HG03460 (cell line): ENCODE measurements around the gene USP25.

Experiments used
- ATAC-seq: cut with Tn5 transposase; IDR thresholded peaks from one replicate; pipeline ENCODE4 v1.9.1; 2021; ENCODE audit not compliant: unreplicated experiment

USP25 gene, protein sequence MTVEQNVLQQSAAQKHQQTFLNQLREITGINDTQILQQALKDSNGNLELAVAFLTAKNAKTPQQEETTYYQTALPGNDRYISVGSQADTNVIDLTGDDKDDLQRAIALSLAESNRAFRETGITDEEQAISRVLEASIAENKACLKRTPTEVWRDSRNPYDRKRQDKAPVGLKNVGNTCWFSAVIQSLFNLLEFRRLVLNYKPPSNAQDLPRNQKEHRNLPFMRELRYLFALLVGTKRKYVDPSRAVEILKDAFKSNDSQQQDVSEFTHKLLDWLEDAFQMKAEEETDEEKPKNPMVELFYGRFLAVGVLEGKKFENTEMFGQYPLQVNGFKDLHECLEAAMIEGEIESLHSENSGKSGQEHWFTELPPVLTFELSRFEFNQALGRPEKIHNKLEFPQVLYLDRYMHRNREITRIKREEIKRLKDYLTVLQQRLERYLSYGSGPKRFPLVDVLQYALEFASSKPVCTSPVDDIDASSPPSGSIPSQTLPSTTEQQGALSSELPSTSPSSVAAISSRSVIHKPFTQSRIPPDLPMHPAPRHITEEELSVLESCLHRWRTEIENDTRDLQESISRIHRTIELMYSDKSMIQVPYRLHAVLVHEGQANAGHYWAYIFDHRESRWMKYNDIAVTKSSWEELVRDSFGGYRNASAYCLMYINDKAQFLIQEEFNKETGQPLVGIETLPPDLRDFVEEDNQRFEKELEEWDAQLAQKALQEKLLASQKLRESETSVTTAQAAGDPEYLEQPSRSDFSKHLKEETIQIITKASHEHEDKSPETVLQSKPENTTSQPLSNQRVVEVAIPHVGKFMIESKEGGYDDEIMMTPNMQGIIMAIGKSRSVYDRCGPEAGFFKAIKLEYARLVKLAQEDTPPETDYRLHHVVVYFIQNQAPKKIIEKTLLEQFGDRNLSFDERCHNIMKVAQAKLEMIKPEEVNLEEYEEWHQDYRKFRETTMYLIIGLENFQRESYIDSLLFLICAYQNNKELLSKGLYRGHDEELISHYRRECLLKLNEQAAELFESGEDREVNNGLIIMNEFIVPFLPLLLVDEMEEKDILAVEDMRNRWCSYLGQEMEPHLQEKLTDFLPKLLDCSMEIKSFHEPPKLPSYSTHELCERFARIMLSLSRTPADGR

DNA sequence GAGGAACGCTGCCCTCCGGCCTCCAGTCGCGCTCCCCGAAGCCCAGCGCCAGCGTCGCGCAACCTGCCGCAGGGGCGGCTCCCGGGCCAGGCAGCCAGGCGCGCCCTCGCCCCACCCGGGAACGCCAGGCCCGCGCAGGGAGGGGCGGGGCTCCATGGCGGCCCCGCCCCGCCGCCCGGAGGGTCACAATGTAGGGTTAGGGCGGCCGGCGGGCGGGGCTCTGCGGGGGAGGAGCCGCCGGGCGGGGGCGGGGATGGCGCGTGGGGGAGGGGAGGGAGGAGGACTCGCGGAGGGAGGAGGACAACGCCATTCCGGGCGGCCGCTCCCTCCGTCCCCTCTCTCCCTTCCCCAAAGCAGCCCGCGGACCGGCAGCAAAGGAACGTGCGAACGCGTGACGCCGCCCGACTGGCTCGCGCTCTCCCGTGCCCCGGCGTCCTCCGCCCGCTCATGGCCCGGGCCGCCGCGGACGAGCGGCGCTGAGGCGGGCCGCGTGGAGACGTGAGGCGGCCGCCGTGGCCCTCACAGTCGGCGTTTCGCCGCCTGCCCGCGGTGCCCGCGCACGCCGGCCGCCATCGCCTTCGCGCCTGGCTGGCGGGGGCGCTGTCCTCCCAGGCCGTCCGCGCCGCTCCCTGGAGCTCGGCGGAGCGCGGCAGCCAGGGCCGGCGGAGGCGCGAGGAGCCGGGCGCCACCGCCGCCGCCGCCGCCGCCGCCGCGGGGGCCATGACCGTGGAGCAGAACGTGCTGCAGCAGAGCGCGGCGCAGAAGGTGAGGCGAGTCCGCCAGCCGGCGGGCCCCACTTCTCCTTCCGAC is at the start of gene USP25:
Gene USP25 (plus strand): TSS at position 309 of the 810 bp plus-strand sequence. CDS start 412 bp downstream, at position 721.
- ATAC-seq = peak; percentile 64

DNA sequence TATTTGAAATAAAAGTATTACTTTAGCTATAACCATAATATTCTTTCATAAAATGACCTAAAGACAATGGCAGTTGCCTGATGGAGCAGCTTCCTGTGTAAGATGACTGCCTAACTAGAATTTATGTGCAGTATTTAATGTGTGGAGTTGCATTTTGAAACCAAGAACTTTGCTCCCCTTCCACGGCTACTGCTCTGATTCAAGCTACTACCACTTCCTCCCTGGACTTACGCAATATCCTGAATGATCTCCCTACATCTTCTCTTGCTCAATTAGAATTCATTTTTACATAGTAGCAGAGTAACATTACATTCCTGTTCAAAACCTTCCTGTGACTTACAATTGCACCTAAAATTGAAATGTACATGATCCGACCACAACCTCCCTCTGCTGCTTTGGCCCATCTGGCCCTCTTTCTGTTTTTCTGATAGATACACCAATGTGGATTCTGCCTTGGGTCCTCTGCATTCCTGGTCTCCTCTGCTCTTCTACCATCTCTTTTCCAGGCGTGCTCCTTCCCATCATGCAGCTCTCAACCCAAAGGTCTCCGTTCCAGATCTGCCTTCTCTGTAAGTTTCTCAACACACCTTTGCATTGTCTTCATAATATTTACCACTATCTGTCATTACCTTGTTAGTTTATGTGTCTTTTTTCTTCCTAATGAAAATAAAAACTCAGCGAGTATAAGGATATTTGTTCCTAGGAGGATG is 47.4 kb upstream of the USP25 start:
- ATAC-seq = no peak

DNA sequence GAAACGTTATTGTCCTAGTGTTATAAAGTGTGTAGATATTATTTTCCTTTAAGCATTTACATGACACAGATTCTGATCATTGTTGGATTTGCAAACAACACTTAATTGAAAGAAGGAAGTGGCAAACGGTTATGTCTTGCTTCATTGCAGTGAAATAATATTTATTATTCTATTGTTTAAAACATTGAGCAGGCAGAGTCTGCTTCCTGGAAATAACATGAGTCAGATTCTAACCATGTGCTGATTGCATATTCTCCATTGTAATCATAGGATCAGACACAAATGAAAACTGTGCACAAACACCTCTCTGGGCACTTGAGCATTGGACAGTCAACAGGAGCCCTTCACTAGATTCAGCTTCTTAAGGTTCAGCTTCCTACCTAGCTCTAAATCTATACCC is 46.8 kb upstream of the USP25 start:
- ATAC-seq = no peak

- ATAC-seq = no peak
Measured at GRCh38 chr21:15686506-15686905, 43.3 kb upstream of the USP25 start.

DNA sequence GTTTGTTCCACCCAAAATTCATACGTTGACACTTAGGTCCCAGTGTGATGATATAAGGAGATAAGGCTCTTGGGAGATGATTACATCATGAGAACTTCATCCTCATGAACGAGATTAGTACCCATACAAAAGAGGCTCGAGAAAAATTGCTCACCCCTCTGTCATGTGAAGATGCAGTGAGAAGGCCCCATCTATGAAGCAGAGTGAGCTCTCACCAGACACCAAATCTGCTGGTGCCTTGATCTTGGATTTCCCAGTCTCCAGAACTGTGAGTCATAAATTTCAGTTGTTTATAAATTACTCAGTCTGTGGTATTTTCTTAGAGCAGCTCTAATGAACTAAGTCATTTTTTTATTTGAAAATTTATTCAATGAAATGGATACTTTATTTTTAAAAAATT is 42.6 kb upstream of the USP25 start:
- no peak for ATAC-seq

DNA sequence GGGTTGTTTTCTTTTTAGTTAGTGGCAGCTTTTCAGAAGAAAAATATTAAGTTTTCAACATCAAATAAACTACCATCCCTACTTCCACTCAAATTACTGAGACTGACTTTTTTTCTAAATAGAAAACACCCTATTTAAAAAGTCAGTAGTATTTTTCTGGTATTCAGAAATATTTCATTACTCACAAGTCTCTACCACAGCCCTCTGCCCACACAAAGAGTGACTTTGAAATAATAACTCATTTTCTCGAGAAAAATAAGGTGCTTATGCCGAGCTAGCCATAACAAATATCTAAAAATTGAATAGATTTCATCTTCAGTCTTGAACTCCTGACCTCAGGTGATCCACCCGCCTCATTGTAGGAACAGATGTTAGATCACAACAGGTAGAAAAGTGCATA is 41.8 kb upstream of the USP25 start:
- no peak for ATAC-seq

DNA sequence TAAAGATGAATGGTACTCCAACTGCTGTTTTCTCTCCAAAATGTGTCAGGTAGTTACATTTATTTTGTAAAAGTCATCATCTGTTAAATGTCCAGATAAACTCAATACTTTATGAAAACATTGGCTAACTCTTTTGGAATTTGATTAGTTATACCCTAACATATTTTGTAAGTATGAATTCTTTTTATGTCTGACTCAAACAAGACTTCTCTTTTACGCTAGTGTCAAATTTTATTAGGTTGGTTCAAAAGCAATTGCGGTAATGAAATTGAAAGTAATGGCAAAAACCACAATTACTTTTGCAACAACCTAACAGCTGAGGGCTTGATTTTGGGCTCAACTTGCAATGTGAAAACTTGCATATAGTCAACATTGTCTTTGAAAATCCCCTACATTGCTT is 41.0 kb upstream of the USP25 start:
- no peak for ATAC-seq

GRCh38 chr21:15692711-15693110 is 37.1 kb upstream of the USP25 start:
- no peak for ATAC-seq

GRCh38 chr21:15695241-15695640 is 34.5 kb upstream of the USP25 start:
- no peak for ATAC-seq

DNA sequence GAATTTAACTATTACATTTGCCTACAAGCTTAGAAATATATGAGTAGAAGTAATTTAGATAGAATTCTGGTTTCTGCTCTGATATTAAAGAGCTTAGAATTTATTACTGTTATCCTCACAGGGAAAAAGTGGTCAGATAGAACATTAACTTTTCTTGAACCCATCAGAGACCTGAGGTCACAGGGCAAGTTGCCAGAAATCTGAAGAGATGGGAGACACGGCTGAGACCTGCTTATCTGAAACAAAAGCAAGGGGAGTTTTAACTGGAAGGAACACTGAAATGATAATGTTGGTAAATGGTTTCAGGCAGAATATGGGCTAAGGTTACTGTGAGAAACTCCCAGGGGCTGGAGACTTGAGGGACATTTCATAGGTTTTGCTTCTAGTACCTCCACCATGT is 28.0 kb upstream of the USP25 start:
- ATAC-seq = no peak

GRCh38 chr21:15703932-15704331 is 25.9 kb upstream of the USP25 start:
- ATAC-seq = no peak

DNA sequence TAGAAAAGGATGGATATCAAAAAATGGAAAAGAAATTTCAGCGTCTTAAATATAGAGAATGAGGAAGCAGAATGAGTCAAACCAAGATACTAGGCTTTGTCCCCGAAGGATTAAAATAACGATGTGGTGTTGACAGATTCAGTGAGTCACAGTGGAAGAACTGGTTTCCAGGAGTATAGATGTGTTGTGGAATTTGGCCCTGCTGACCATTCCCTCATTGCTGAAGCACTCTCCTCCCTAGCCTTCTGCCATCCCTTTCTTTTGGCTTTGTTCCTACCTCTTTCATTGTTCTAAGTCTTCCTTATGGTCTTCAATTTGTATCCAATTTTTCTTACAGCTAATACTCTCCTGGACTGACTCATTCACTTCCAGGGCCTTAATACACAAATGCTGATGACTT is 23.1 kb upstream of the USP25 start:
- no peak for ATAC-seq

DNA sequence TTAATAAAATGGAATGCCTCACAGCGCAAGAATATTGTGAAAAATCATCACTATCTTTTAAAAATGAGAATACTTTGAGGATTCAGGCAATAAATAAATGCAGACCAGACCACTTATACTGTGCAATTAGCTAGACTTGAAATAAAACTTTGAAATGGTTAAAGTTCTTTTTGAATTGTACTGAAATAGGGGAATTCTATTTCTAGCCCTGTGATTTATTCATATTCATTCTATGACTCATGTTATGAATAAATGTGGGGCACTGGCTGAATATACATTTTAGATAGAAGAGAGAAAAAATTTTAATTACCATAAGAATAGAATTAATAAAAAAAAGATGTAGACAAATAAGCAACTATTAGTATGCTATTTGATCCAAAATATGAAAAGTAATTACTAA is 16.4 kb upstream of the USP25 start:
- no peak for ATAC-seq

- ATAC-seq = no peak
Measured at GRCh38 chr21:15718711-15719110, 11.1 kb upstream of the USP25 start.

DNA sequence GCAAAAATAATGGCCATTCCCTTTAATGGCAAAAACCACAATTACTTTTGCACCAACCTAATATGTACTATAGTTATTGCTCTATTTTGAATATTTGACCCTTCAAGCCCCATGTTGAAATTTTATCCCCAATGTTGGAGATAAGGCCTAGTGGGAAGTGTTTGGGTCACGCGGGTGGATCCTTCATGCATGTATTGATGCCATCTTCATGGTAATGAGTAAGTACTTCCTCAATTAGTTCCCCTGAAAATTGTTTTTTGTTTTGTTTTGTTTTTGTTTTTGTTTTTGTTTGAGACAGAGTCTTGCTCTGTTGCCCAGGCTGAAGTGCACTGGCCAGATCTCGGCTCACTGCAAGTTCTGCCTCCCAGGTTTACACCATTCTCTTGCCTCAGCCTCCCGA is 9.8 kb upstream of the USP25 start:
- ATAC-seq = no peak

DNA sequence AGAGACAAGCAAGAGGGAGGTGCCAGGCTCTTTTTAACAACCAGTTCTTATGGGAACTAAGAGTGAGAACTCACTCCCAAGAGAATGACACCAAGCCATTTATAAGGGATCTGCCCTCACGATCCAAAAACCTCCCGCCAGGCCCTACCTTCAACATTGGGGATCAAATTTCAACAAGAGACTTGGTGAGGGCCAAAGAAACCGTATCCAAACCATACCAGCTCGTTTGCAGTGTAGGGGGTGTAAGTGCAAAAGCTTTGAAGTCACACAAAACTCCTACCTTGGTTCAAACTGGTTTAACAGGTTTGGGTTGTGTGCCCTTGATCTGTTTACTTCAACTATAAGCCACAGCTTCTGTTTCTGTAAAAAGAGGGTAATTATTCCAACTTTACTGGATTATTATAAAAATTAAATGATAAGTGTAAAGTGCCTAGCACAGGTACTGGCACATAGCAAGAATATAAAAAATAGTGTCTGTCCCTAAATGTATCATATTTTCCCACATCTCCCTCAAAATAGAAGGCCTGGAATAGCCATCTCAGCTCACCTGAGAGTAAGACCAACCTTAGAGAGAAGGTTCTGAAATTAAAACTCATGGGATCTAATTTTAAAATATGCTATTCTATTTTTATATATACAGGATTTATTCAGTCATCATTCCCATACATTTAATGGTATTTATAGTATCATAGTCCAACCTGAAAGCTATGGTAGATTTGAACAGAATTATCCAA is 7.0 kb upstream of the USP25 start:
- no peak for ATAC-seq

GRCh38 chr21:15725949-15726348 is 3.8 kb upstream of the USP25 start:
- no peak for ATAC-seq

DNA sequence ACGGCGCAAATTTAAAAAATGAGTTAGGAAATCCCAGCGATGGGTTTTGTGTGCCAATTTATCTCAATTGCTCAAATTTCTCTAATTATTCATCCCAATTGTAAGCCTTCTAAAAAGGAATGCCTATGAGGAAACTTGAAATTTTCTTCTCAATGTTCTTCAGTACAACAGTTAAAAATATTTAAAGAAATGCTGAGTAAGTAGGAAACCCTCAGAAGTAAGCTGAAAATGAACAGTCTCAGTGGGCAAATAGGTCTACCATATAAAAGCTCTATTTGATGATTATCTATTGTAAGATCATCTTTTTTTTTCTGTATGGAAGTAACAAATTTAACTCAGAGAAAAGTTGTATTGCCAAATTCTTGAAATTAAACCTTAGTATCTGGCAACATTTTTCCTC is 1.7 kb upstream of the USP25 start:
- ATAC-seq = no peak

DNA sequence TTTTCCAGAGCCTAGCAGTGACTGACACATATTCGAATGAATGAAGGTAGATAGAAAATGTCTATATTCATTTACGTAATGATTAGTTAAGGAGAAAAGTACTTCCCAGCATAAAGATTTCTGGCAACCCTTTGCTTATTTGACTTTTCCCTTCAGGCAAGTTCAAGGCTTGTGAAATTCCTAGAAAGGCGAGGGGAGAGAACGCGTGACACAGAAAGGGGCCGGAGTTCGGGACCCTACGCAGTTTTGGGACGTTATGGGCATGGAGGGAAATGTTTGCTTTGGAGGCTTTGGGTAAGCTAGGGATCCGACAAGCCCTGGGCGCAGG is 472 bp upstream of the USP25 start:
- no peak for ATAC-seq
